ES-I3 (cell line): Measurements from ENCODE around the gene DNAAF8.

Source experiments
- H3K36me3 ChIP-seq: 2 replicates; pipeline ENCODE4 v1.6.1; 2013; ENCODE audit warnings: mild to moderate bottlenecking, low read length, control low read depth, moderate library complexity; ENCODE audit not compliant: insufficient read depth
- H3K4me1 ChIP-seq: 2 replicates; pipeline ENCODE4 v1.6.1; 2013; ENCODE audit warnings: mild to moderate bottlenecking, control low read depth, low read length; ENCODE audit not compliant: insufficient read depth
- H3K9ac ChIP-seq: 2 replicates; pipeline ENCODE4 v1.6.1; 2013; ENCODE audit warnings: low read depth, mild to moderate bottlenecking, low read length, moderate library complexity
- H3K9me3 ChIP-seq: 2 replicates; pipeline ENCODE4 v1.6.1; 2013; ENCODE audit warnings: mild to moderate bottlenecking, low read length, moderate library complexity; ENCODE audit not compliant: control insufficient read depth, insufficient read depth

The DNAAF8 gene

DNA sequence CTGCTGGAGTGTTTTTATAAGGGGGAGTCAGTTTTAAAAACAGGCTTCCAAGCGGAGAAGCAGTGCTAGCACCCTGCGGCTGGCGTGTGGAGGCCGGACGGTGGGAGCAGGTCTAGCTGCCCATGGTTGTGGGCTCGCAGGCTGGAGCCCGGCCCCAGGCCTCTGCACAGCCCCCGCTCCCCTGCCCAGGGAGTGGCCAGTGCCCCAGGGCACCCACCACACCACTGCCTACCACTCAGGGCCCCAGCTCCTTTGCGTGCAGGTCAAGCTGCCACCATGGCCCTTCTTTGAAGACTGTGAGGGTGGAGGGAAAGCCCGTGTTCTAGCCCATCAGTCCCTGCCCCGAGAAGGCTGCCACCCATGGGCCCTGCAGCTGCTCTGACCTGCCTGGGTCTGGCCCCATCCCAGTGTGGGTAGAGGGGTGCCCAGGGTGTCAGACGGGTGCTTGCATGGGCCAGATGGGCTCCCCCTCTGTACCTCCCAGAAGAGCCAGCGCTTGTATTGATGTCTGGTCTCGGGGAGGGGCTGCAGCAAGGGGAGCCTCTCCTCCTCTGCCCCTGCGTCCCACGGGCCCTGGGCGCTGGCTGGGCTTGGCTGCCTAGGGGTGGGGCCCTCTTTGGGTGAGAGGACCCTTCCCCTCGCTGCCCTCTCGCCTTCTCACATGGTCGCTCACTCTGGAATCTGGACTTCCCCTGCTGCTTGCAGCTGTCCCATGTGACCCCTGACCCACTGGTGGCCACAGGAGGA is 42.5 kb upstream of the DNAAF8 start:
- H3K9ac ChIP-seq, result no peak overlapping the region
- H3K4me1 ChIP-seq, result no peaks in the 10 kb centered on the region; the same call in 1 of the 2 replicates

DNA sequence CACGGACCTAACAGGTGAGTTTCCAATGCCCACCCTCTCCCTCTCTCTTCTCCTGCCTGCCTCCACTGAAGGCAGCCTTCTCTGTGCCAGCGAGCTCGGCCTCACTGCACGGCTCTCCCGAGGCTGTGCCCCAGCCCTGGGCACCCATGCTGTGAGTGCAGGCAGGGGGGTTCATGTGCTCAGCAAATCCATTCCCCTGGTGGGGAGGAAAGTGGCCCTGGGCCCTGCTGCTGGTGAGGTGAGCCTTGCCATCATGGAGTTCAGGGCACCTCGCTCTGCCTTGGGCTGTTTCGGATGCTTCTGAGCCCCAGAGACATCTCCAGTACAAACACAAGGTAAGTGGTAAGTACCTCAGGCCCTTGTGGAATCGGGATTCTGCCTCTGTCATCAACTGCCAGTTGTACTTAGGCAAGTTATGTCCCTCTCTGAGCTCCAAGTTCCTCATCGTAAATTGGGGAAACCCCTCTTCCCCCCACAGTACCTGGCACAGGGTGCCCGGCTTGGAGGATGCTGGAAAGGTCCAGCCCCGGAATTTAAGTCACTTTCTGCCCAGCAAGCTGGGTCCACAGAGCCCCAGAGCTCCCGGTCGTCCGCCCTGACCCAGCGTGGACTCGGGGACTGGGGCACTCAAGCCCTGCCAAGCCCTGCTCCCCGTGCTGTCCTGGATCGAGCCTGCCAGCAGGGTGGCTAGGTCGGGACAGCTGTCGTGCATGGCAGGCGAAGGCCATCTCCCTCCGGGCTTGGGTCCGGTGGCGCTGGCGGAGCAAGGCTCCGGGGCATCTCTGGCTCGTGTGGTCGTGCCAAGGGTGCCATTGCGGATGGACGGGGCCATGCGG is 41.7 kb upstream of the DNAAF8 start:
- Histone ChIP-seq H3K9ac (peak overlapping the region; percentile 57; the same call in 1 of the 2 replicates), H3K9me3 (no peaks in the 10 kb centered on the region), H3K36me3 (no peaks in the 10 kb centered on the region; the same call in 1 of the 2 replicates)

More for the DNA sequence above, 42.5 kb upstream of the DNAAF8 start:
- no peaks in the 10 kb centered on the region; the same call in 1 of the 2 replicates for H3K36me3 ChIP-seq
- no peaks in the 10 kb centered on the region for H3K9me3 ChIP-seq

DNA sequence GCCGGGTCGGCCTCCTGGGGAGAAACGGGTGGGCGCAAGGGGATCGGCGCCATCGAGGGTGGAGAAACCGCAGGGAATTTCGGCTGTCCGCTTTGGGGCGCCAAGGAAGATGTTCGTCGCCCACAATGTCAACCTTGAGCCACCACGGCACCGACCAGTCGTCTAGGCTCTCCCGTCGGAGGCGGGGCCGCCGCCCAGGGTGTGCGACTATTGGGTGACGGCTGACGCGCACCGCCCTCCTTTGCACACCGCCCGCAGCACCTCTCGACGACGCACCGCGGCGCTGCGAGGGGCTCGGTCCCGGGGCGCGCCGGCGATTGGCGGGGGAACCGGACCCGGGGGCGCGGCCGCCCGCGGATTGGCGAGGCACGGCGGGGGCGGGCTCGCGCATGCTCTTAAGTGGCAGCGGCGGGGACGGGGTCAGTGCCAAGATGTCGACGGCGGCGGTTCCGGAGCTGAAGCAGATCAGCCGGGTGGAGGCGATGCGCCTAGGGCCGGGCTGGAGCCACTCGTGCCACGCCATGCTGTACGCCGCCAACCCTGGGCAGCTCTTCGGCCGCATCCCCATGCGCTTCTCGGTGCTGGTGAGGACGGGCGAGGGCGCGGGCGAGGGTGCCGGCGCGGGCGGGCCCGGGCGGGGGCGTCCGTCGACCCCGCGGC is 40.9 kb upstream of the DNAAF8 start, which contains the start of gene NUDT16L1:
Gene NUDT16L1 (plus strand): TSS at position 267 of the 660 bp plus-strand sequence. CDS start 165 bp downstream, at position 432.
- Histone ChIP-seq H3K9me3 (no peaks in the 10 kb centered on the region), H3K9ac (peak within 1 kb of the TSS; percentile 67), H3K36me3 (peaks cover 4% of the 10 kb centered on the region; the same call in 1 of the 2 replicates), H3K4me1 (no peaks in the 10 kb centered on the region; the same call in 1 of the 2 replicates)

More for the DNA sequence above, 41.7 kb upstream of the DNAAF8 start:
- H3K4me1 ChIP-seq, result no peaks in the 10 kb centered on the region; the same call in 1 of the 2 replicates

DNA sequence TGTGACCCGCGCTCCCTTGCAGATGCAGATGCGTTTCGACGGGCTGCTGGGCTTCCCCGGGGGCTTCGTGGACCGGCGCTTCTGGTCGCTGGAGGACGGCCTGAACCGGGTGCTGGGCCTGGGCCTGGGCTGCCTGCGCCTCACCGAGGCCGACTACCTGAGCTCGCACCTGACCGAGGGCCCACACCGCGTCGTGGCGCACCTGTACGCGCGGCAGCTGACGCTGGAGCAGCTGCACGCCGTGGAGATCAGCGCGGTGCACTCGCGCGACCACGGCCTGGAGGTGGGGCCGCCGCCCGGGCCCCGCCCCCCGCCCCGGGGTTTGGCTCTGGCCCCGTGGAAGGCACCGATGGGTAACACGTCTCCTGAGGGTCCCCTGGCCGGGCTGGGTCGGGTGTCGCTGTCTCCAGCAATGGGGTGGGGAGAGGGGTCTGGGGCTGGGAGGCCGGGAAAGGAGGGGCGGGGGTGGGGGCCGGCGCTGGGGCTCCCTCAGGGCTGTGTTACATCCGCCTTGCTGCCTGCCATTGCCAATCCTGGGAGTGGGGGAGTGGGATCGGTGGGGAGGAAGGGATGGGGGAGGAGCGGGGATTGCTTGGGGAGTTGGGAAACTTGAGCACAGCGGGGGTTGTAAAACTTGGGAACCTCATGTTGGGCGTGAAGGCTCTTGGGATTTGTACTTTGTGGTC is 40.2 kb upstream of the DNAAF8 start:
- Histone ChIP-seq H3K36me3 (peaks cover 4% of the 10 kb centered on the region; the same call in 1 of the 2 replicates), H3K9ac (peak overlapping the region; percentile 67), H3K4me1 (no peaks in the 10 kb centered on the region; the same call in 1 of the 2 replicates), H3K9me3 (no peaks in the 10 kb centered on the region)

DNA sequence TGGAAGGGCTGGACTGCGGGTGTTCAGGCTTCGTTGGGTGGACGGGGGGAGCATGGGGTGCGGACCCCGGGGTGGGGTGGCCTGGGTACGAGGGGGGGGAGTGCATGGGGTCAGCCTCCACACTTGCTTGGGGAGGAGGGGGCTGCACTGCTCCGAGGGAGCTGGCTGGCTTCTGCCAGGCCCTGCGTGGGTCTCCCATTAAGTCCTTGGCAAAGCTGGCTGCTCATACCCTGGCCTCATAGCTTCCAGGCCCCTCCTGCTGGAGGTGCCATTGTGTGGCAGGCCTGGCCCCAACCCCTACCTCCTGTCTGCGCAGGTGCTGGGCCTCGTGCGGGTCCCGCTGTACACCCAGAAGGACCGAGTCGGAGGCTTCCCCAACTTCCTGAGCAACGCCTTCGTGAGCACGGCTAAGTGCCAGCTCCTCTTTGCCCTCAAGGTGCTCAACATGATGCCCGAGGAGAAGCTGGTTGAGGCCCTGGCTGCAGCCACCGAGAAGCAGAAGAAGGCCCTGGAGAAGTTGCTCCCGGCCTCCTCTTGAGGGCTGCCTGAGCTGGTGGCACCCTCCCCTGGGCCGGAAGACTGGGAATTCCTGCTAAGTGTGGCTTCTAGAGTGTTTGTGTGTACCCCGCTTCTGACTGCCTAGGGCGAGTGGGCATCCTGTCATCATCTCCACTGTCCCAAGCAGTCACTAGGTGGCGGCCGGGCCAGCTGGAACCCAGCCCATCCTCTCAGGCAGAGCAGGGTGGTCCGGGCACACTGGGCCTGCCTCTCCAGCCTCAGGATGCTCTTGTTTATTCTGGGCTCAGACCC is 39.5 kb upstream of the DNAAF8 start:
- Histone ChIP-seq H3K9ac (peak overlapping the region; percentile 28; the same call in 1 of the 2 replicates), H3K36me3 (peaks cover 9% of the 10 kb centered on the region), H3K9me3 (no peaks in the 10 kb centered on the region)

DNA sequence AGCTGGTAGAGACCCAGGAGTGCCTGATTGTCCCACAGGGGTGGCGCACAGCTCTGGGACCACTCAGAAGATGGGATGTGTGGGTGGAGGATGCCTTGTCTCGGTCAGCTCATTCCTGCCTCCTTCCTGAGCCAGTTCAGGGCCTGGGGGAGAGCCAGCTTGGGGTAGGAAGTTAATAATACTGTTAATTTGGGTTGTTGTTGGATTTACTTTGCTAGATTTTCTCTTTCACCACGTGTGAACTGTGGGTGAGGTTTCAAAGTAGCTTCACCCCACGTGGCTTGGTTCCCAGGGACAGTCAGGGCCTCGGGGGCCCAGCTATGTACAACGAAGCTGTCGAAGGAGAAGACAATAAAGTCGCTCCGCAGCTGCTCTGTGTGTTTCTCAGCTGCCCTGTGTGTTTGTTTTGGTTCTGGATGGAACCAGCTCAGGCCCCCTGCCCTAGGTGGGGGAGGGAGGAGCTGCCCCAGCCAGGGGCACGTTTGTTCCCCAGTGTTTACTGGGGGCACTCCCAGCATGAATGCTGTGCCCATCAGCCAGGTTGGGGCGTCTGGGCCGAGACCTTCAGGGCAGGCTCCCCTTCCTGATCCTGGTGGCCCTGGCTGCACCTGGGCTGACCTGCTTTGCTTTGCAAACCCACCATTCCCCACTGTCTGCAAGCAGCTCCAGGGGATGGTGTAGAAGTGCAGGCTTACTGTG is 38.7 kb upstream of the DNAAF8 start:
- Histone ChIP-seq H3K4me1 (no peaks in the 10 kb centered on the region; the same call in 1 of the 2 replicates), H3K36me3 (peaks cover 12% of the 10 kb centered on the region), H3K9ac (no peak overlapping the region), H3K9me3 (no peaks in the 10 kb centered on the region)

More for the DNA sequence above, 39.5 kb upstream of the DNAAF8 start:
- H3K4me1 ChIP-seq, result no peaks in the 10 kb centered on the region; the same call in 1 of the 2 replicates

DNA sequence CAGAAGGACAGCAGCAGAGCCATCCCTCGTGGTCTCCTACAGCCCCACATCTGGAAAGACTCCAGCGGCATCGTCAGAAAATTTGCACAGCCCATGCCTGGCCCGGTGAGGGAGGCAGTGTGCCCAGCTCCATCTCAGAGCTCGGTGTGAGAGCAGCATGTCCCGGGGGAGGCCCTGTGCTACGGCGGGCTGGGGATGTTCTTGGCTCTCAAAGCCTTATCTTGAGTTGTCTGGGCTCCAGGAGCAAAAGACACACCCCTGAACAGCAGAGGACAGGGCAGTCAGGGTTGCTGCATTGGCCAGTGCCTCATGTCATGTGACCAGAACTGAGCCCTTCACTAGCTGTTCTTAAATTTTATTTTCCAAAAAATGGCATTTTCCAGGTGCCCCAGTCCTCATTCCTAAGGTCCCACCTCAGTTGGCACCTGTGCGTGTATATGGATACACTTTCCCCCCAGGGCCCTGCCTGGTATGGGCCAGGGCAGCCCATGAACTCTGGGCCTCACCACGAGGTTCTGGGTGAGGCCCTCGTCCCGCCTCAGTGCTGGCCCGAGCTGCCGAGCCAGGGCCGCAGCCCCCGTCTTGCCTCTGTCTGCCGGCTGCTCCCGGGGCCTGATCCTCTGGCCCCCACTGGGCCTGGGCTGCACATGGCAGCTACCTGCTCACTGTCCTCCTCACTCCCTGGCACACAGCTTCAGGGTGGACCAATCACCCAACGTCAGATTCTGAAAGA is 38.0 kb upstream of the DNAAF8 start:
- peaks cover 12% of the 10 kb centered on the region for H3K36me3 ChIP-seq
- H3K9me3 ChIP-seq, result no peaks in the 10 kb centered on the region
- no peak overlapping the region for H3K9ac ChIP-seq
- no peaks in the 10 kb centered on the region; the same call in 1 of the 2 replicates for H3K4me1 ChIP-seq

DNA sequence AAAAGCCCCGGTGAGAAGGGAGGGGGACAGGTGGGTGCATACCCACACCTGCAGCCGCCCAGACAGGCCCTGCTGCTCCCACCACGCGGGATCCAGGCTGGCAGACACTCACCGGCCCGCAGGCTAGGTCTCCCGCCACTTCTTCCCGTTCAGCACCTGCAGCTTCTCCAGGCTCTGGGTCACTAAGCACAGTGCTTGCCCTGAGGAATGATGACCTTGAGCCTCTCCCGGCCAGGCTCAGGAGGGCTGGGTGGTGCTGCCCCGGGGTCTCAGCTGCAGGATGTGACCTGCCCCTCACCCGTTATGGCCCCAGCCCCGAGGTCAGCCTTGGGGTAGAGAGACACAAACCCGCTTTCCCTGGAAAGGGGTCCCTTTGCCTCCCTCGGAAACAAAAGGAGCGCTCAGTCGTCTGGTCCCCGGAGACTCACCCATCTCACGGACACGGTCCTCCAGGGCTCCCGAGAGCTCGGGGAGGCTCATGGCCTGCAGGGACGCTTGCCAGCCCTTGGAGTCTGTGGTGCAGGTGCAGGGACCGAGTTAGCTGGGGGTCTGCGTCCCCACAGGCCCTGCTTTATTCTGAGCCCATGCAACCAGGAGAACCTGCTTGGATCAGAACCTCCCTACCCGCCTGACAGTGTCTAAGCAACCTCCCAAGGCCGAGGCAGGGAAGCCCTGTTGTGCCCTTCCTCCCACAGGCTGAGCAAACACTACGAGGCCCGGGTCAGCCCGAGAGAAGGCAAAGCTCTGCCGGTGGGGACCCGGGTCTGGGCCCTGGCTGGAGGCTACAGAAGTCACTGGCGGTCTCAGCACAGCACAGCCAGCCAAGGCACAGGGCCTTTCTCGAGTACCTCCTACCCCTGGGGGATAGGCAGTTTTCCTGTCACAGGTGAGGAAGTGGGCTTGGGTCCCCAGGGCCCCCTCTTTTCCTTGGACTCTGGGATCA is 37.2 kb upstream of the DNAAF8 start:
- H3K9ac ChIP-seq, result no peak overlapping the region
- peaks cover 14% of the 10 kb centered on the region for H3K36me3 ChIP-seq
- no peaks in the 10 kb centered on the region; the same call in 1 of the 2 replicates for H3K4me1 ChIP-seq
- H3K9me3 ChIP-seq, result no peaks in the 10 kb centered on the region

DNA sequence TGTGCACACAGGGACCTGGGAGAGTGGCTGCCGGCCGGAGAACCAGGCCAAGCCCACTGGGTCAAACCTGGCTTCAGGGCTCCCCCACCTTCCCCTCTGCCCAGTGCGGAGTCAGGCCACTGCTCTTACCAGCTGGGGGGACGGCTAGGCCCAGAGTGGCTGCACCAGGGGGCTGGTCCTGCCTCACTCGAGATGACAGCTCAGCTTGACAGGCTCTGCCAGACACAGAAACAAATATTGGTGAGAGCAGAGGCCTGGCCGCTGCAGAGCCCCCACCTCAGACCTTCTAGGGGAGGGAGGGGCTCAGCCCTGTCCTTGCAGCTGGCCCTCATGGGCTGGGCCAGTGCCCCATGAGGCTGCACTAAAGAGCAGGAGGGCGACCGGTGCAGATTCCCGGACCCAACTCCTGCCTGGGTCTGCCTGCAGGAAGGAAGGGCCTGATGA is 36.5 kb upstream of the DNAAF8 start:
- no peak overlapping the region for H3K9ac ChIP-seq
- H3K4me1 ChIP-seq, result no peaks in the 10 kb centered on the region
- peaks cover 17% of the 10 kb centered on the region for H3K36me3 ChIP-seq

DNA sequence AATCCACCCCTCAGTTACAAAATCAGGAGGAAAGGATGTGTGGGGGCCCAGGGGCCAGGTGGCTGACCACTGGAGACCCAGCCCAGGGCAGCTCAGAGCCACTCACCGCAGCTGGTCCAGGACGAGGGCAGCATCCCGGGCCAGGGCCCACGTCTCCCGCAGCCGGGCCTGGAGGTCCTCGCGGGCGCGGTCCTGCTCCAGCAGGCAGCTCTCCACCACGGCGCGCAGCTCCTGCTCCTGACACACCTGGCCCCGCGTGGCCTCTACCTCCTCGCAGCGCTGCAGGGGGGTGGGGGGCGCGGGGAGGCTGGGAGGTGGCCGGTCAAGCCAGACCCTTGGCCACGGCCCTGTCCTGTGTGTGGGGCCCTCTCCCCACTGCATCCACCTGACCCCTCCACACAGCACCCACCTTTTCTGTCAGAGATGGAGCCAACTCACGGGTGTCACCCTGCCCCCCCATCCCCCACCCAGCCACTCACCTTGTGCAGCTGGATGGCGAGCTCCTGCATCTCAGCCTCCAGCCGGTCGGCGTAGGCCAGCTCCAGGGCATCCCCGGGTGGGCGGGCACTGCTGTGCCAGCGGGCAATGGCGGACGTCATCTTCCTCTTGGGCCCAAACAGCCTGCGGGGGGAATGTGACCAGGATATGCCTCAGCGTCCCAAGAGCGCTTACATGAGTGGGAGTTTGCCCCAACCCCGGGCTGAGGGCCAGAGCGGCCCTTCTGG is 35.9 kb upstream of the DNAAF8 start:
- no peaks in the 10 kb centered on the region for H3K4me1 ChIP-seq
- no peak overlapping the region for H3K9ac ChIP-seq
- H3K36me3 ChIP-seq, result peaks cover 17% of the 10 kb centered on the region
- H3K9me3 ChIP-seq, result no peaks in the 10 kb centered on the region

More for the DNA sequence above, 36.5 kb upstream of the DNAAF8 start:
- no peaks in the 10 kb centered on the region for H3K9me3 ChIP-seq
